Measurements from ENCODE around the gene ERC1. TPM values are rescaled to one million over a fixed set of nuclear protein-coding genes. Genes with fewer than 3 reads are reported as not detected.

The ERC1 gene
- total RNA-seq, 1 experiment from 2014 or later: 55.1 TPM

- Mint-ChIP-seq H3K27ac (ENCODE audit: low read depth, unreplicated experiment) (no peak overlapping the region), H3K4me3 (ENCODE audit: unreplicated experiment) (no peak overlapping the region)
- CTCF ChIA-PET: no interaction called here
Observed at GRCh38 chr12:1281683-1282366, 290.8 kb downstream of the ERC1 start.

DNA sequence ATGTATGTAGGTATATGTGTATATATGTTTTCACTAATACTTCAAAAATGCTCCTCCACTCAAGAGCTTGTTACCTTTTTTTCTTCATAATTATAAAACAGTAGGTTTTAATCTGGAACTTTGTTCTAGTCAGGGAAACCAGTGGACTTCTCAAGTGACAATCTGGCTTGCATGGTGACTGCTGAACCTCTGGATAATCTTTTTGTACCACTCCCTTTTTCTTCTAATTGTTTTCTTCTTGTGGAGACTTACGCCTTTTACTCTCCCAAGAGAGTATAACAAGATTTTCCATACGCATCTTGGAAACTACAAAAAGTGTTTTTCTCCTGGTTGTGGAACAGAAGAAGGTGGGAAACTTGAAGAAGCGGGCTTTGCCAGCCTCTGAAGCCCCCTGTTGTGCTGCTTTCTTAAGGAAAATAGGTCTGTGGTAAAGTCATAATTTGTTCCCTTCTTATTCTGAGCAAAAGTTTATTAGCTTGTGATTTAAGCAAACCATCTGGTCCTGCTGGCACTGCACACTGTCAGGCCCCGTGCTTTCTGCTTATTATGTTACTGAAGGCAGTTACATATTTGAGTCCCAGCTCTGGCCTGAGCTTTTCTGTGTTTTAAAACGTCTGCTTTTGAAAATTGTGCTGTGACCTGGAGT is 291.8 kb downstream of the ERC1 start:
- no peaks in the 10 kb centered on the region for H3K36me3 Mint-ChIP-seq (ENCODE audit: insufficient read depth, unreplicated experiment)
- no peak overlapping the region for H3K4me3 Mint-ChIP-seq (ENCODE audit: unreplicated experiment)
- H3K27me3 Mint-ChIP-seq (ENCODE audit: insufficient read depth, unreplicated experiment): no peaks in the 10 kb centered on the region
- BruUV-seq (replicated peaks): no TSS peak
- TF ChIP-seq, protein P1, sequence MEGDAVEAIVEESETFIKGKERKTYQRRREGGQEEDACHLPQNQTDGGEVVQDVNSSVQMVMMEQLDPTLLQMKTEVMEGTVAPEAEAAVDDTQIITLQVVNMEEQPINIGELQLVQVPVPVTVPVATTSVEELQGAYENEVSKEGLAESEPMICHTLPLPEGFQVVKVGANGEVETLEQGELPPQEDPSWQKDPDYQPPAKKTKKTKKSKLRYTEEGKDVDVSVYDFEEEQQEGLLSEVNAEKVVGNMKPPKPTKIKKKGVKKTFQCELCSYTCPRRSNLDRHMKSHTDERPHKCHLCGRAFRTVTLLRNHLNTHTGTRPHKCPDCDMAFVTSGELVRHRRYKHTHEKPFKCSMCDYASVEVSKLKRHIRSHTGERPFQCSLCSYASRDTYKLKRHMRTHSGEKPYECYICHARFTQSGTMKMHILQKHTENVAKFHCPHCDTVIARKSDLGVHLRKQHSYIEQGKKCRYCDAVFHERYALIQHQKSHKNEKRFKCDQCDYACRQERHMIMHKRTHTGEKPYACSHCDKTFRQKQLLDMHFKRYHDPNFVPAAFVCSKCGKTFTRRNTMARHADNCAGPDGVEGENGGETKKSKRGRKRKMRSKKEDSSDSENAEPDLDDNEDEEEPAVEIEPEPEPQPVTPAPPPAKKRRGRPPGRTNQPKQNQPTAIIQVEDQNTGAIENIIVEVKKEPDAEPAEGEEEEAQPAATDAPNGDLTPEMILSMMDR (IDR thresholded peaks at IDR 0.05; ENCODE audit: unreplicated experiment): no peak
- ChIA-PET CTCF (no interaction called here), POLR2A (interaction anchor here (0.6 kb wide), 1 partner anchor 9 kb away, joined by 4 read pairs; no protein-coding TSS in a partner anchor)
- no peaks in the 10 kb centered on the region for H3K9me3 Mint-ChIP-seq (ENCODE audit: unreplicated experiment)
- intact Hi-C loops (cut with micrococcal nuclease): no loop called here
- H3K4me1 Mint-ChIP-seq (ENCODE audit: insufficient read depth, unreplicated experiment): no peaks in the 10 kb centered on the region
- no peak overlapping the region for H3K27ac Mint-ChIP-seq (ENCODE audit: low read depth, unreplicated experiment)
- no peak for DNase-seq (ENCODE audit: unreplicated experiment)

More at GRCh38 chr12:1281683-1282366, 290.8 kb downstream of the ERC1 start:
- Mint-ChIP-seq H3K9me3 (ENCODE audit: unreplicated experiment) (no peaks in the 10 kb centered on the region), H3K36me3 (ENCODE audit: insufficient read depth, unreplicated experiment) (no peaks in the 10 kb centered on the region), H3K4me1 (ENCODE audit: insufficient read depth, unreplicated experiment) (no peaks in the 10 kb centered on the region), H3K27me3 (ENCODE audit: insufficient read depth, unreplicated experiment) (no peaks in the 10 kb centered on the region)
- no peak for DNase-seq (ENCODE audit: unreplicated experiment)
- TF ChIP-seq, protein P1 (IDR thresholded peaks at IDR 0.05; ENCODE audit: unreplicated experiment): no peak
- POLR2A ChIA-PET: interaction anchor here (0.7 kb wide), 1 partner anchor 441 kb away, joined by 3 read pairs; no protein-coding TSS in a partner anchor
- no TSS peak for BruUV-seq (replicated peaks)
- intact Hi-C loops (cut with micrococcal nuclease): no loop called here

DNA sequence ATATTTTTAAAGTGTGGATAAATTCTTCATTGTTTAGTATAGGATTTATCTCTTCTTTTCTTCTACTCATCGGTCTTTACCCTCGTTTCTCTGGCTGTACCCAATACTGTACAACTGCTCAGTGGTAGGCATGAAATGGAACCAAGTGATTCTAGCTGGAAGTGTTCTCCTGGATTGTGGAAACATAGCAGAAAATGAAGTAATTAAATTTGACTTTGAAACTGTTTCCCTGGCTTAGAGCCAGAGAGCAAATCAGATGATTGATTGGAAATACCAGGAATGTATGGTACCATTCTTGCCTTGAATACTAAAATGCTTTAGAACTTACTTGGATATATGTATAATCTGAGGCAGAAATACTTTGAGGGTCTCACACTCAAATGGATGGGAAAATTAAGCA is 292.3 kb downstream of the ERC1 start:
- ChIA-PET POLR2A (interaction anchor here (0.6 kb wide), 1 partner anchor 9 kb away, joined by 4 read pairs; no protein-coding TSS in a partner anchor), CTCF (no interaction called here)
- no peaks in the 10 kb centered on the region for H3K9me3 Mint-ChIP-seq (ENCODE audit: unreplicated experiment)
- intact Hi-C loops (cut with micrococcal nuclease): no loop called here
- TF ChIP-seq, protein P1 (IDR thresholded peaks at IDR 0.05; ENCODE audit: unreplicated experiment): no peak
- no peak overlapping the region for H3K4me3 Mint-ChIP-seq (ENCODE audit: unreplicated experiment)
- no peak overlapping the region for H3K27ac Mint-ChIP-seq (ENCODE audit: low read depth, unreplicated experiment)
- no peaks in the 10 kb centered on the region for H3K36me3 Mint-ChIP-seq (ENCODE audit: insufficient read depth, unreplicated experiment)
- H3K27me3 Mint-ChIP-seq (ENCODE audit: insufficient read depth, unreplicated experiment): no peaks in the 10 kb centered on the region
- DNase-seq (ENCODE audit: unreplicated experiment): no peak
- no peaks in the 10 kb centered on the region for H3K4me1 Mint-ChIP-seq (ENCODE audit: insufficient read depth, unreplicated experiment)
- BruUV-seq (replicated peaks): no TSS peak

DNA sequence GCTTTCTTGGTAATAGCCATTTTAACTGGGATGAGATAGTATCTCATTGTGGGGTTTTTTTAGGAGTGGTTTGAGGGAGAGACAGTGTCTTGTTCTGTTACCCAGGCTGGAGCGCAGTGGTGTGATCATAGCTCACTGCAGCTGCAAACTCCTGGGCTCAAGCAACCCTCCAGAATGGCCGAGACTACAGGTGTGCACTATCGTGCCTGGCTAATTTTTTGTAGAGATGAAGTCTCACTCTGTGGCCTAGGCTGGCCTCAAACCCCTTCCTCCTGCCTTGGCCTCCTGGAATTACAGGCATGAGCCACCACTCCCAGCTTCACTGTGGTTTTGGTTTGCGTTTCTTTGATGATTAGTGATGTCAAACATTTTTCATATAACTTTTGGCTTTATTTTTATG is 293.6 kb downstream of the ERC1 start:
- intact Hi-C loops (cut with micrococcal nuclease): no loop called here
- TF ChIP-seq, protein P1 (IDR thresholded peaks at IDR 0.05; ENCODE audit: unreplicated experiment): no peak
- Mint-ChIP-seq H3K4me3 (ENCODE audit: unreplicated experiment) (no peak overlapping the region), H3K9me3 (ENCODE audit: unreplicated experiment) (no peaks in the 10 kb centered on the region), H3K36me3 (ENCODE audit: insufficient read depth, unreplicated experiment) (no peaks in the 10 kb centered on the region), H3K27ac (ENCODE audit: low read depth, unreplicated experiment) (no peak overlapping the region), H3K4me1 (ENCODE audit: insufficient read depth, unreplicated experiment) (no peaks in the 10 kb centered on the region), H3K27me3 (ENCODE audit: insufficient read depth, unreplicated experiment) (no peaks in the 10 kb centered on the region)
- ChIA-PET POLR2A (no interaction called here), CTCF (no interaction called here)
- no peak for DNase-seq (ENCODE audit: unreplicated experiment)
- no TSS peak for BruUV-seq (replicated peaks)
